Mucosa of descending colon (tissue), 3 donors: ENCODE results near the gene MTHFS. TPM values are rescaled to one million over a fixed set of nuclear protein-coding genes. Genes with fewer than 3 reads are reported as not detected.

Source experiments
- ATAC-seq: fragments of 200-7000 bp; cut with Tn5 transposase; one replicate; pipeline ENCODE4 v1.9.1; 2020; ENCODE audit warnings: mild to moderate bottlenecking, moderate library complexity
- DNase-seq, 3 donors: peaks; one replicate each; pipeline ENCODE4 v3.0.0-alpha.2; 2020
- H3K36me3 ChIP-seq: fragments of 200-600 bp; one replicate; pipeline ENCODE4 v1.8.0; 2021; ENCODE audit warnings: low read depth, mild to moderate bottlenecking
- H3K4me1 ChIP-seq: fragments of 200-600 bp; one replicate; pipeline ENCODE4 v1.8.0; 2021; ENCODE audit warnings: low read depth, mild to moderate bottlenecking
- H3K4me3 ChIP-seq: fragments of 200-600 bp; one replicate; pipeline ENCODE4 v1.8.0; 2021; ENCODE audit warnings: mild to moderate bottlenecking
- H3K9me3 ChIP-seq: fragments of 200-600 bp; one replicate; pipeline ENCODE4 v1.8.0; 2021; ENCODE audit warnings: mild to moderate bottlenecking
- CTCF ChIP-seq: fragments of 200-600 bp; IDR thresholded peaks from one replicate; pipeline ENCODE4 v1.8.0; 2022; ENCODE audit warnings: antibody characterized with exemption, mild to moderate bottlenecking
- intact Hi-C, 2 donors: fragments of 100-400 bp; cut with DNase I in 1 of 2; cut with micrococcal nuclease in 1 of 2; formaldehyde crosslinking; loops; one replicate each; pipeline versions ENCODE4 v1.11.0 to v1.11.1; 2022; cut with DNase I, micrococcal nuclease
- long read RNA-seq, 2 donors: library from polyadenylated mRNA; unstranded; transcript quantifications; one replicate each; pipeline ENCODE4 v2.0.0, GENCODE V29; 2019 to 2021
- total RNA-seq, 3 donors: library from RNA; stranded (reverse); fragmentation: NEBNext Ultra II Directional in 2 of 3; extraction: Animal tissue kit (Norgen Biotek cat#: 25700) in 2 of 3; gene quantifications; one replicate each; pipeline versions ENCODE4 v1.2.1 to v1.2.4, GENCODE V29; 2021 to 2023
- donor health status: DM: no; HTN: no; CAD: no; lungs with moderate emphysema.
- donor health status: DM: no; HTN: no; CAD: no.
- donor health status: DM: no; HTN: yes; CAD: no.

The MTHFS gene
- total RNA-seq = 10 to 100 TPM; 16.7 to 27.0 (median 19.2) TPM
- long read RNA-seq, donor 1, transcript MTHFS-201 (3 exons, 907 nt) = major isoform, 8 of 16 reads
- long read RNA-seq, donor 1, partial matches to known transcripts = 0 of 16 reads
- long read RNA-seq, donor 1, other reads (novel, unspliced or antisense) = 7 of 16 reads
- long read RNA-seq, donor 2, transcript MTHFS-201 (3 exons, 907 nt) = major isoform, 11 of 15 reads
- long read RNA-seq, donor 2, partial matches to known transcripts = 0 of 15 reads
- long read RNA-seq, donor 2, other reads (novel, unspliced or antisense) = 3 of 15 reads

- H3K36me3 ChIP-seq = no peaks in the 10 kb centered on the region
- peak within 1 kb of the TSS; percentile 57 for H3K4me3 ChIP-seq
- peak; percentile 98 for ATAC-seq
- peaks cover 5% of the 10 kb centered on the region for H3K4me1 ChIP-seq
- intact Hi-C loops = no loop called here
- TF ChIP-seq CTCF = no peak
- no peaks in the 10 kb centered on the region for H3K9me3 ChIP-seq
- peak; percentile 86 to 92 (median 90) for DNase-seq
Observed at GRCh38 chr15:79896634-79897379, at the start of gene MTHFS. MTHFS (minus strand) TSS chr15:79897014; CDS start chr15:79896988, 26 bp downstream.

- intact Hi-C loops = no loop called here
- Histone ChIP-seq H3K36me3 (no peaks in the 10 kb centered on the region), H3K4me3 (no peak overlapping the region), H3K4me1 (no peaks in the 10 kb centered on the region), H3K9me3 (no peaks in the 10 kb centered on the region)
- TF ChIP-seq CTCF = no peak
- ATAC-seq (no peak), DNase-seq (no peak)
Observed at GRCh38 chr15:79944622-79945021, 47.8 kb upstream of the MTHFS start.

GRCh38 chr15:79943820-79944219 lies 47.0 kb upstream of the MTHFS start:
- DNase-seq (no peak), ATAC-seq (no peak)
- intact Hi-C loops = no loop called here
- H3K9me3 ChIP-seq = no peaks in the 10 kb centered on the region
- no peaks in the 10 kb centered on the region for H3K4me1 ChIP-seq
- TF ChIP-seq CTCF = no peak
- no peak overlapping the region for H3K4me3 ChIP-seq
- no peaks in the 10 kb centered on the region for H3K36me3 ChIP-seq

- Histone ChIP-seq H3K9me3 (no peaks in the 10 kb centered on the region), H3K4me1 (no peaks in the 10 kb centered on the region), H3K36me3 (no peaks in the 10 kb centered on the region), H3K4me3 (no peak overlapping the region)
- intact Hi-C loops = no loop called here
- no peak for DNase-seq
- no peak for TF ChIP-seq CTCF
- no peak for ATAC-seq
Observed at GRCh38 chr15:79942741-79943481, 46.1 kb upstream of the MTHFS start.

GRCh38 chr15:79939399-79939798 lies 42.6 kb upstream of the MTHFS start:
- no peak overlapping the region for H3K4me3 ChIP-seq
- intact Hi-C loops = no loop called here
- no peaks in the 10 kb centered on the region for H3K4me1 ChIP-seq
- no peaks in the 10 kb centered on the region for H3K9me3 ChIP-seq
- DNase-seq = no peak
- TF ChIP-seq CTCF = no peak
- no peaks in the 10 kb centered on the region for H3K36me3 ChIP-seq
- ATAC-seq = no peak
